H9 (cell line): ENCODE results near the gene CTIF. TPM values are rescaled to one million over a fixed set of nuclear protein-coding genes. Genes with fewer than 3 reads are reported as not detected.

ENCODE experiments used
- DNase-seq: peaks from one replicate; pipeline ENCODE4 v3.0.0-alpha.2; 2017
- H2AFZ ChIP-seq: one replicate; pipeline ENCODE4 v1.6.1; 2013; ENCODE audit warnings: mild to moderate bottlenecking, low read length, control low read depth, moderate library complexity
- H2AK5ac ChIP-seq: 2 replicates; pipeline ENCODE4 v1.6.1; 2013; ENCODE audit warnings: low read length, control low read depth, mixed read lengths; ENCODE audit not compliant: insufficient read length
- H2BK120ac ChIP-seq: one replicate; pipeline ENCODE4 v1.6.1; 2013; ENCODE audit warnings: low read depth, mild to moderate bottlenecking, low read length, control low read depth, inconsistent platforms; ENCODE audit not compliant: poor library complexity, severe bottlenecking
- H2BK12ac ChIP-seq: 2 replicates; pipeline ENCODE4 v1.6.1; 2013; ENCODE audit warnings: low read length, control low read depth, mixed read lengths, low read depth; ENCODE audit not compliant: insufficient read length
- H2BK15ac ChIP-seq: 2 replicates; pipeline ENCODE4 v1.6.1; 2013; ENCODE audit warnings: low read depth, low read length, control low read depth
- H2BK20ac ChIP-seq: one replicate; pipeline ENCODE4 v1.6.1; 2013; ENCODE audit warnings: low read depth, mild to moderate bottlenecking, low read length, control low read depth, inconsistent platforms; ENCODE audit not compliant: poor library complexity, severe bottlenecking
- H2BK5ac ChIP-seq: 2 replicates; pipeline ENCODE4 v1.6.1; 2013; ENCODE audit warnings: low read length, control low read depth, mixed read lengths; ENCODE audit not compliant: insufficient read length
- H3K14ac ChIP-seq: 2 replicates; pipeline ENCODE4 v1.6.1; 2013; ENCODE audit warnings: low read length, control low read depth; ENCODE audit not compliant: insufficient read depth
- H3K18ac ChIP-seq: 2 replicates; pipeline ENCODE4 v1.6.1; 2013; ENCODE audit warnings: low read depth, mild to moderate bottlenecking, mixed read lengths, low read length, control low read depth; ENCODE audit not compliant: insufficient read length
- H3K23ac ChIP-seq: 2 replicates; pipeline ENCODE4 v1.6.1; 2013; ENCODE audit warnings: low read length, control low read depth, mixed read lengths, low read depth; ENCODE audit not compliant: insufficient read length
- H3K23me2 ChIP-seq: 2 replicates; pipeline ENCODE4 v1.6.1; 2013; ENCODE audit warnings: low read depth, mild to moderate bottlenecking, mixed read lengths, low read length, control low read depth; ENCODE audit not compliant: insufficient read length, poor library complexity, severe bottlenecking
- H3K27ac ChIP-seq: 2 replicates; pipeline ENCODE4 v1.5.1; 2013; ENCODE audit warnings: low read length, control low read depth, mixed read lengths, low read depth; ENCODE audit not compliant: insufficient read length
- H3K27me3 ChIP-seq: 2 replicates; pipeline ENCODE4 v1.6.1; 2013; ENCODE audit warnings: low read length, control low read depth, inconsistent platforms; ENCODE audit not compliant: insufficient read depth
- H3K4ac ChIP-seq: 2 replicates; pipeline ENCODE4 v1.6.1; 2013; ENCODE audit warnings: low read depth, mild to moderate bottlenecking, control low read depth, inconsistent platforms, low read length, moderate library complexity
- H3K4me1 ChIP-seq: 2 replicates; pipeline ENCODE4 v1.6.1; 2013; ENCODE audit warnings: low read length, control low read depth, inconsistent platforms; ENCODE audit not compliant: insufficient read depth
- H3K4me2 ChIP-seq: 2 replicates; pipeline ENCODE4 v1.6.1; 2013; ENCODE audit warnings: low read length, control low read depth, mixed read lengths; ENCODE audit not compliant: insufficient read length, insufficient read depth
- H3K56ac ChIP-seq: 2 replicates; pipeline ENCODE4 v1.6.1; 2013; ENCODE audit warnings: low read depth, mild to moderate bottlenecking, mixed read lengths, low read length, control low read depth; ENCODE audit not compliant: insufficient read length
- H3K79me1 ChIP-seq: 2 replicates; pipeline ENCODE4 v1.6.1; 2013; ENCODE audit warnings: low read depth, mild to moderate bottlenecking, moderate library complexity, low read length, control low read depth, inconsistent platforms; ENCODE audit not compliant: insufficient read depth, poor library complexity, severe bottlenecking
- H3K79me2 ChIP-seq: 2 replicates; pipeline ENCODE4 v1.6.1; 2013; ENCODE audit warnings: low read length, control low read depth, inconsistent platforms; ENCODE audit not compliant: insufficient read depth
- H3K9ac ChIP-seq: 2 replicates; pipeline ENCODE4 v1.6.1; 2013; ENCODE audit warnings: low read length, control low read depth, mixed read lengths; ENCODE audit not compliant: insufficient read length; ENCODE audit errors: extremely low read depth
- H3K9me3 ChIP-seq: one replicate; pipeline ENCODE4 v1.6.1; 2013; ENCODE audit warnings: low read depth, low read length, inconsistent platforms; ENCODE audit not compliant: control insufficient read depth
- H3T11ph ChIP-seq: one replicate; pipeline ENCODE4 v1.6.1; 2013; ENCODE audit warnings: mild to moderate bottlenecking, low read length, control low read depth, inconsistent platforms
- H4K20me1 ChIP-seq: one replicate; pipeline ENCODE4 v1.6.1; 2013; ENCODE audit not compliant: control insufficient read depth, insufficient read length, insufficient read depth
- H4K5ac ChIP-seq: 2 replicates; pipeline ENCODE4 v1.6.1; 2013; ENCODE audit warnings: low read depth, mild to moderate bottlenecking, mixed read lengths, low read length, control low read depth; ENCODE audit not compliant: insufficient read length
- H4K8ac ChIP-seq: replicated peaks from 2 replicates; pipeline ENCODE4 v1.6.1; 2013; ENCODE audit warnings: low read length, control low read depth, mixed read lengths, low read depth; ENCODE audit not compliant: insufficient read length
- H4K91ac ChIP-seq: 2 replicates; pipeline ENCODE4 v1.6.1; 2013; ENCODE audit warnings: low read depth, mild to moderate bottlenecking, moderate library complexity, mixed read lengths, low read length, control low read depth; ENCODE audit not compliant: insufficient read length
- H3K27ac Mint-ChIP-seq, 3 experiments: 2 replicates in 2 of 3; 3 replicates in 1 of 3; pipeline ENCODE4 v1.8.0; 2020 to 2021; ENCODE audit warnings: mixed read lengths in 3 of 3, mild to moderate bottlenecking in 1 of 3, moderate library complexity in 1 of 3
- H3K27me3 Mint-ChIP-seq: 2 replicates; pipeline ENCODE4 v1.8.0; 2021; ENCODE audit warnings: low read depth, mild to moderate bottlenecking, moderate library complexity, mixed read lengths
- H3K36me3 Mint-ChIP-seq, 3 experiments: 2 replicates in 2 of 3; 3 replicates in 1 of 3; pipeline ENCODE4 v1.8.0; 2020 to 2021; ENCODE audit warnings: low read depth in 3 of 3, mixed read lengths in 3 of 3; ENCODE audit not compliant: insufficient read depth in 1 of 3
- H3K4me1 Mint-ChIP-seq, 2 experiments: 2 replicates each; pipeline ENCODE4 v1.8.0; 2020; ENCODE audit warnings: mixed read lengths in 2 of 2
- H3K4me3 Mint-ChIP-seq, 2 experiments: 2 replicates in 1 of 2; 3 replicates in 1 of 2; pipeline ENCODE4 v1.8.0; 2020 to 2021; ENCODE audit warnings: mild to moderate bottlenecking in 2 of 2, mixed read lengths in 2 of 2, moderate library complexity in 1 of 2
- H3K9me3 Mint-ChIP-seq, 2 experiments: 2 replicates in 1 of 2; 3 replicates in 1 of 2; pipeline ENCODE4 v1.8.0; 2020; ENCODE audit warnings: mild to moderate bottlenecking in 2 of 2, mixed read lengths in 2 of 2, moderate library complexity in 1 of 2
- WGBS: extraction: QIAGEN DNeasy Blood & Tissue Kit; methylation state at CpG from one replicate; pipeline ENCODE4 v1.1.7; 2013; ENCODE audit warnings: missing lambda C conversion rate, low lambda C conversion rate, mixed read lengths; ENCODE audit not compliant: insufficient read length; ENCODE audit errors: extremely low coverage; 5-methylcytosine and 5-hydroxymethylcytosine counted together
- total RNA-seq: library from RNA; stranded (reverse); gene quantifications from 2 replicates; pipeline ENCODE4 v1.2.1, GENCODE V29; 2021
- TF ChIP-seq, protein P1 (sequence below): fragments of 200-600 bp; sonication (generic); conservative IDR thresholded peaks from 3 replicates; pipeline ENCODE4 v1.8.0; 2021; ENCODE audit warnings: antibody characterized with exemption, mild to moderate bottlenecking

CTIF gene
- total RNA-seq, 1 experiment from 2014 or later, result 15.8 TPM

DNA sequence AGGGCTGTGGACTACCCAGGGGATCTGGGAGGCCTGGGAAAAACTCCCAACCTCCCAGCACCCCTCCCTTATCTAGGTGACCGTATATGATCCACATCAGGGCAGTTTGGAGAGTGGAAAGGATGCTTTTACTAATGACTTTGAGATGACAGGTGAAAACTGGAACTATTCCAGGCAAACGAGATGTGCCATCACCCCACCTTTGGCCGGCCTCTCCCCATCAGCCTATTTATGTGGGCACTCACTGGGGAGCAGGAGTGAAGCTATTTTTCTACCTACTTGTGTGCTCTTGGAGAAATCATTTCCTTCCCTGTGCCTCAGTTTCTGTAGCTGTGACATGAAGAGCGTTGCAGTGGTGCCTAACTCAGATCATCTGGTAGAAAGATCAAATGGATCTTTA, 304.8 kb downstream of the CTIF start:
- H3K9me3 Mint-ChIP-seq, result no peaks in the 10 kb centered on the region
- Histone ChIP-seq H3T11ph (no peak overlapping the region), H2BK20ac (no peak overlapping the region), H3K79me1 (no peaks in the 10 kb centered on the region), H3K4me1 (no peaks in the 10 kb centered on the region), H3K9ac (no peak overlapping the region), H3K4ac (no peak overlapping the region), H4K5ac (no peak overlapping the region), H2BK5ac (no peak overlapping the region), H3K79me2 (no peaks in the 10 kb centered on the region), H4K20me1 (no peaks in the 10 kb centered on the region), H3K27me3 (no peaks in the 10 kb centered on the region), H3K9me3 (no peaks in the 10 kb centered on the region), H2BK120ac (no peak overlapping the region), H3K23me2 (no peaks in the 10 kb centered on the region), H3K23ac (no peak overlapping the region), H2AFZ (no peak overlapping the region), H3K56ac (no peak overlapping the region), H3K4me2 (no peak overlapping the region), H2BK12ac (no peak overlapping the region), H2BK15ac (no peak overlapping the region), H2AK5ac (no peak overlapping the region), H4K8ac (no peak overlapping the region), H3K14ac (no peak overlapping the region), H3K18ac (no peak overlapping the region), H4K91ac (no peak overlapping the region), H3K27ac (no peak overlapping the region)
- TF ChIP-seq, protein P1, sequence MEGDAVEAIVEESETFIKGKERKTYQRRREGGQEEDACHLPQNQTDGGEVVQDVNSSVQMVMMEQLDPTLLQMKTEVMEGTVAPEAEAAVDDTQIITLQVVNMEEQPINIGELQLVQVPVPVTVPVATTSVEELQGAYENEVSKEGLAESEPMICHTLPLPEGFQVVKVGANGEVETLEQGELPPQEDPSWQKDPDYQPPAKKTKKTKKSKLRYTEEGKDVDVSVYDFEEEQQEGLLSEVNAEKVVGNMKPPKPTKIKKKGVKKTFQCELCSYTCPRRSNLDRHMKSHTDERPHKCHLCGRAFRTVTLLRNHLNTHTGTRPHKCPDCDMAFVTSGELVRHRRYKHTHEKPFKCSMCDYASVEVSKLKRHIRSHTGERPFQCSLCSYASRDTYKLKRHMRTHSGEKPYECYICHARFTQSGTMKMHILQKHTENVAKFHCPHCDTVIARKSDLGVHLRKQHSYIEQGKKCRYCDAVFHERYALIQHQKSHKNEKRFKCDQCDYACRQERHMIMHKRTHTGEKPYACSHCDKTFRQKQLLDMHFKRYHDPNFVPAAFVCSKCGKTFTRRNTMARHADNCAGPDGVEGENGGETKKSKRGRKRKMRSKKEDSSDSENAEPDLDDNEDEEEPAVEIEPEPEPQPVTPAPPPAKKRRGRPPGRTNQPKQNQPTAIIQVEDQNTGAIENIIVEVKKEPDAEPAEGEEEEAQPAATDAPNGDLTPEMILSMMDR, result no peak
- no CpG with 5 or more reads among the region's 4 CpGs for WGBS
- H3K36me3 Mint-ChIP-seq, result peaks cover 0 to 2% (median 0%) of the 10 kb centered on the region in 3 experiments; a peak in 1 of 7 replicates
- H3K4me1 Mint-ChIP-seq, result peaks cover 27 to 36% of the 10 kb centered on the region in 2 experiments
- H3K4me3 Mint-ChIP-seq, result no peak overlapping the region
- DNase-seq, result no peak
- H3K27ac Mint-ChIP-seq, result peak overlapping the region in 2 of 3 experiments; percentile 13 to 63; a peak in 1 of 7 replicates
- peaks cover 3% of the 10 kb centered on the region; the same call in 1 of the 2 replicates for H3K27me3 Mint-ChIP-seq
